ENCODE measurements around the gene UCHL1.

UCHL1 gene

GRCh38 chr4:41236508-41236907, 20.2 kb upstream of the UCHL1 start:
- H3K4me3 ChIP-seq (ENCODE audit: low read depth, low read length): no peak overlapping the region
- no peak for TF ChIP-seq CTCF (IDR thresholded peaks at IDR 0.05; ENCODE audit: low read depth, low read length)

GRCh38 chr4:41241919-41242318, 14.8 kb upstream of the UCHL1 start:
- no peak overlapping the region for H3K4me3 ChIP-seq (ENCODE audit: low read depth, low read length)
- TF ChIP-seq CTCF (IDR thresholded peaks at IDR 0.05; ENCODE audit: low read depth, low read length): no peak

- no peak for TF ChIP-seq CTCF (IDR thresholded peaks at IDR 0.05; ENCODE audit: low read depth, low read length)
- no peak overlapping the region for H3K4me3 ChIP-seq (ENCODE audit: low read depth, low read length)
Observed at GRCh38 chr4:41245983-41246382, 10.7 kb upstream of the UCHL1 start.

- H3K4me3 ChIP-seq (ENCODE audit: low read depth, low read length): peak overlapping the region; percentile 77
- TF ChIP-seq CTCF (IDR thresholded peaks at IDR 0.05; ENCODE audit: low read depth, low read length): no peak
Observed at GRCh38 chr4:41256131-41256739, 493 bp upstream of the UCHL1 start.

GRCh38 chr4:41257257-41257901, 651 bp downstream of the UCHL1 start:
- H3K4me3 ChIP-seq (ENCODE audit: low read depth, low read length): peak overlapping the region; percentile 77
- no peak for TF ChIP-seq CTCF (IDR thresholded peaks at IDR 0.05; ENCODE audit: low read depth, low read length)

- peak overlapping the region; percentile 77 for H3K4me3 ChIP-seq (ENCODE audit: low read depth, low read length)
- no peak for TF ChIP-seq CTCF (IDR thresholded peaks at IDR 0.05; ENCODE audit: low read depth, low read length)
Observed at GRCh38 chr4:41257906-41258305, 1.2 kb downstream of the UCHL1 start.

- TF ChIP-seq CTCF (IDR thresholded peaks at IDR 0.05; ENCODE audit: low read depth, low read length): peak; percentile 25; the same call in 1 of the 2 replicates
- H3K4me3 ChIP-seq (ENCODE audit: low read depth, low read length): peak overlapping the region; percentile 77
Observed at GRCh38 chr4:41258783-41259182, 2.1 kb downstream of the UCHL1 start.
